NCI-H146 (cell line): ENCODE measurements around the gene GAB1.
"Not testable (repeated sequence)": the region's sequence is repeated elsewhere in the genome, so short reads cannot be mapped to it uniquely, and the experiment has no call there.

Source experiments
- DNase-seq: peaks from one replicate; lab custom pipeline; 2025; lab: John Stamatoyannopoulos, UW

GAB1 gene

GRCh38 chr4:143338313-143338712 lies 1.6 kb downstream of the GAB1 start:
- DNase-seq, result no peak

- no peak for DNase-seq
Observed at GRCh38 chr4:143339497-143339896, 2.8 kb downstream of the GAB1 start.

GRCh38 chr4:143341186-143341755 lies 4.6 kb downstream of the GAB1 start:
- peak; percentile 0 for DNase-seq

GRCh38 chr4:143343276-143343831 lies 6.7 kb downstream of the GAB1 start:
- DNase-seq, result no peak

GRCh38 chr4:143344041-143344440 lies 7.4 kb downstream of the GAB1 start:
- DNase-seq, result no peak

- no peak for DNase-seq
Observed at GRCh38 chr4:143344774-143345173, 8.1 kb downstream of the GAB1 start.

- no peak for DNase-seq
Observed at GRCh38 chr4:143345356-143345755, 8.7 kb downstream of the GAB1 start.

- no peak for DNase-seq
Observed at GRCh38 chr4:143346206-143346605, 9.5 kb downstream of the GAB1 start.

- DNase-seq, result no peak
Observed at GRCh38 chr4:143347484-143348111, 10.9 kb downstream of the GAB1 start.

- DNase-seq, result no peak
Observed at GRCh38 chr4:143348233-143349077, 11.8 kb downstream of the GAB1 start.

GRCh38 chr4:143349858-143350527 lies 13.3 kb downstream of the GAB1 start:
- DNase-seq, result not testable (repeated sequence)

- DNase-seq, result no peak
Observed at GRCh38 chr4:143351149-143351691, 14.5 kb downstream of the GAB1 start.

GRCh38 chr4:143351774-143352451 lies 15.2 kb downstream of the GAB1 start:
- no peak for DNase-seq

- no peak for DNase-seq
Observed at GRCh38 chr4:143352720-143353119, 16.0 kb downstream of the GAB1 start.

GRCh38 chr4:143353797-143354196 lies 17.1 kb downstream of the GAB1 start:
- no peak for DNase-seq

GRCh38 chr4:143354990-143355389 lies 18.3 kb downstream of the GAB1 start:
- DNase-seq, result no peak

- DNase-seq, result no peak
Observed at GRCh38 chr4:143355540-143356217, 19.0 kb downstream of the GAB1 start.

- no peak for DNase-seq
Observed at GRCh38 chr4:143356493-143356892, 19.8 kb downstream of the GAB1 start.

- DNase-seq, result no peak
Observed at GRCh38 chr4:143357161-143357845, 20.6 kb downstream of the GAB1 start.

GRCh38 chr4:143358419-143358818 lies 21.7 kb downstream of the GAB1 start:
- DNase-seq, result no peak
